H1 (cell line): ENCODE results near the gene POLR1H. TPM values are rescaled to one million over a fixed set of nuclear protein-coding genes. Genes with fewer than 3 reads are reported as not detected.

Experiments used
- E2F6 ChIP-seq: IDR thresholded peaks from 2 replicates; pipeline ENCODE4 v1.6.1; 2012; ENCODE audit warnings: inconsistent platforms
- PHF8 ChIP-seq: fragments of 200-600 bp; sonication (generic); conservative IDR thresholded peaks from 2 replicates; pipeline ENCODE4 v1.7.1; 2012; ENCODE audit warnings: low read depth, mild to moderate bottlenecking, inconsistent platforms, low read length, moderate library complexity
- USF2 ChIP-seq: IDR thresholded peaks from 2 replicates; pipeline ENCODE4 v1.6.1; 2011; ENCODE audit warnings: low read length, improper control_type of control experiment
- polyA plus RNA-seq, 7 experiments: library from polyadenylated mRNA; depleted of rRNA in 3 of 7; stranded (reverse) in 5 of 7; unstranded in 2 of 7; fragments of >200 nt in 5 of 7; fragments of 200-250 nt in 2 of 7; gene quantifications; 1 replicate in 5 of 7; 2 replicates in 1 of 7; 4 replicates in 1 of 7; pipeline versions ENCODE4 v1.2.1 to v1.2.3, GENCODE V29; 2011 to 2013; ENCODE audit warnings: missing spikeins in 2 of 7, mixed read lengths in 2 of 7
- total RNA-seq: library from RNA; stranded (reverse); fragmentation: NEBNext Ultra II Directional; extraction: Animal tissue kit (Norgen Biotek cat#: 25700); gene quantifications from 2 replicates; pipeline ENCODE4 v1.2.1, GENCODE V29; 2021

POLR1H gene
- total and polyA plus RNA-seq, 2 of the 8 experiments (the other 6 are each of a cell fraction or from before 2014, with no cell fraction given): 31.5 to 82.2 TPM

GRCh38 chr6:30062471-30063178, 1.6 kb downstream of the POLR1H start (continued):
- TF ChIP-seq E2F6 (no peak), PHF8 (no peak), USF2 (no peak)
